HG02588 (cell line): ENCODE measurements around the gene BGN.

Source experiments
- ATAC-seq: cut with Tn5 transposase; IDR thresholded peaks from one replicate; pipeline ENCODE4 v1.9.1; 2021; ENCODE audit warnings: mild to moderate bottlenecking, moderate library complexity; ENCODE audit not compliant: unreplicated experiment

BGN gene

DNA sequence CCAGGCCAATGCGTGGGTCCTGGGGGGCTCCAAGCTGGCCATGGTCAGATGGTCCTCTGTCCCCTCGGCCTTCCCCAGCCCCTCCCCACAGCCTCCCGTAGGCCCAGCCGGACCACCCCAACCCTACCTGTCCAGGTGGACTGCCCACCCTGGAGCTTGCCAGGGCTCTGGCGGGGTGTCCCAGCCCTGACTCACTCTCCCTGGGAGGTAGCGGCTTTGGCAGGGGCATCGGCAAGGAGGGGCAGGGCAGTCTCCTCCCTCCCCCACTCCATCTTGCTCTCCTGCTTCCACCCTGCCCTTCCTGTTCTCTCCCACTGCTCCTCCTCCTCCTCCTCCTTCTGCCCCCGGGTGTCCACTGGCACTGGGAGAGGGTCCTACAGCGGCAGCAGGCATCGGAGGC, 7.4 kb downstream of the BGN start:
- ATAC-seq: no peak

DNA sequence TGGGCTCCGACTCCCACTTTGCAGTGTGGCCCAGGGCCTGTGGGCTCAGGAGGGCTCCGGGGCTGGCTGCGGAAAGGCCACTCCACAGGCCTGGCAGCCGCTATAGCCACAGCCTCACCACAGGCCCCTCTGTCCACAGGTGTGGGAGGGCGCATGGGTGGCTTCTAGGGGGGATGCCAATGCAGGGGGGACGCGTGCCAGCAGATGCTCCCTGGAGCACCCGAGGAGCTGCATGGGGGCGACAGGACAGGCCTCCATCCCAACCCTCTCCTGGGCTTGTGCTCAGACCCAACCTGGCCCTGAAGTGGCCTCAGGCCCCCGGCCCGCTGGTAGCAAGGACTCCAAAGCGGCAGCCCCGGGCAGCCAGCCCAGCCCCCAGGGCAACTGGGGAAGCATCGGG, 8.0 kb downstream of the BGN start:
- ATAC-seq: no peak

DNA sequence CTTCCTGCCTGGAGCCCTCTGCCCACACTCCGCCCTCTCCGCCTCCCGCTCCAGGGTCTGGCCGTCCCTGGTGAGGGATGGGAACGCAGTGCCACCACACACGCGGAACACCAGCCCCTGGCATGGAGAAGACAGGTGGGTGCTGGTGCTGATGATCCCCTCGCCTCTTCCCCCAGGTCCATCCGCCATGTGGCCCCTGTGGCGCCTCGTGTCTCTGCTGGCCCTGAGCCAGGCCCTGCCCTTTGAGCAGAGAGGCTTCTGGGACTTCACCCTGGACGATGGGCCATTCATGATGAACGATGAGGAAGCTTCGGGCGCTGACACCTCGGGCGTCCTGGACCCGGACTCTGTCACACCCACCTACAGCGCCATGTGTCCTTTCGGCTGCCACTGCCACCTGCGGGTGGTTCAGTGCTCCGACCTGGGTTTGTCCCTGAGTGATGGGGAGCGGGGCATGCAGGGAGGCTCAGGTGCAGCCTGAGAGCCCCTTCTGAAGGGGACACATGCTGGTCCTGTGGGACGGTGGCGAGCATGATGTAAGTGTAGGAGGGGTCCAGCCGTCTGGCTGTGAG, 9.8 kb downstream of the BGN start:
- no peak for ATAC-seq

DNA sequence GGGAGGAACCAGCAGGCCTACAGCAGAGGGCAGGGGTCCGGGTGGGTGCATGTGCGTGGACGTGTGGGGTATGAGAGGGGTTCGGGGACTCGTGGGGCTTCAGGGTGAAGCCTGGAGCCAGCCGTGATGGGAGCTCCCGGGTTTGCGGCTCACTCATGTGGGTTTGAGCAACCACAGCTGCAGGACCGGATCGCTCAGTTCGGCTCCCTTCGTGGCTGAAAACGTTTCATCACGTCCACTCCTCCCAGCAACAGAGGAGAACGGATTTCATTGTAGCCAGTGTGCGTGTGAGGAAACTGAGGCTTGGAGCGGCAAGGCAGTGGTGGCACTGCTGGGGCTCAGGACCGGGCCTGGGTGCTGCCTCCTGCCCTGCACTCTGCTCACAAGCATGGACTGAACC, 10.6 kb downstream of the BGN start:
- ATAC-seq: no peak

DNA sequence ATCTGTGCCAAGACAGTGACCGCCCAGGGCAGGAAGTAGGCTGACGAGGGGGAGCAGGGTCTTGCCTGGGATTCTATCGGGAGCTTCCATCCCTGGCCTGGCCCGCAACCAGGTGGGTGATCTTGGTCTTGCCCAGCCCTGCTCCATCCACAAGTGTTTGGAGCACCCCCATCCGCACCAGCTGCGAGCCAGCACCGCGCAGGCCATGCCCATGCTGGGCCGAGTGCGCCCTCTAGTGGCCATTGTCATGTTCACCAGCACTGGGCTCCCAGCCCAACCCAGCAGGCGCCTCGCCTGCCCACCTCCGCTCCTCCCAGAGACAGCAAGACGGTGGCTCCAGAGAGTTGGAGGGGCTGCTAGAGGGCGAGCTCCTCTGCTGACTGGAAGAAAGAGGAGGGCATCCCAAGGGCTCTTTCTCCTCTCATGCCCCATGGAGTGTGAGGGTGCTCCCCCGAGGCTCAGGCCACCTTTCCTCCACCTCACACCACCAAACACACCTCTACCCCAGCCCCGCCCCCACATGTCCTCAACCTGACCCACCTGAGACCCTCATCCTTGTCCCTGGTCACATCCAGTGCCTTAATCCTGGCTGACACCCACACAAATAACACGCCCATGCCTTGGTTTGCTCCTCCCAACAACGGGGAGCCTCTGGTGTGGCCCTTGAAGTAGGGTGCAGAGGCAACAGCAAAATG, 12.9 kb downstream of the BGN start:
- peak; percentile 92 for ATAC-seq

DNA sequence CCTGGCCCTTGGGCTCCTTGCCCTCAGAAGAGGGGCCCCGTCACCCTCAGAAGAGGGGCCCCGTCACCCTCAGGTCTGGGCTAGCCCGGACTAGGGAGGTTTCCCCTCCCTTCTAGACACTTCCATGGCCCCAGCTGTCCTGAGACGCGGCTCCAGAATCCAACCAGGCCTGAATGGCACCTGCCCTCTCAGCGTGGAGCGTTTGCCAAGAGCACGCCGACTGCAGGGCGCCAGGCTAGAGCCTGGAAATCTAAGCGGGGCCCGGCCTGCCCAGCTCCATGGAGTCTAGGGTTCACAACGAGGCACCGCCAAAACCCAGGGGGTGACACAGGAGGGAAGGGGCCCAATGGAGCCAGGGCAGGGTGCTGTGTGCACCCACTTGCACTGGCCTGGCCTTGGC, 14.8 kb downstream of the BGN start:
- no peak for ATAC-seq

DNA sequence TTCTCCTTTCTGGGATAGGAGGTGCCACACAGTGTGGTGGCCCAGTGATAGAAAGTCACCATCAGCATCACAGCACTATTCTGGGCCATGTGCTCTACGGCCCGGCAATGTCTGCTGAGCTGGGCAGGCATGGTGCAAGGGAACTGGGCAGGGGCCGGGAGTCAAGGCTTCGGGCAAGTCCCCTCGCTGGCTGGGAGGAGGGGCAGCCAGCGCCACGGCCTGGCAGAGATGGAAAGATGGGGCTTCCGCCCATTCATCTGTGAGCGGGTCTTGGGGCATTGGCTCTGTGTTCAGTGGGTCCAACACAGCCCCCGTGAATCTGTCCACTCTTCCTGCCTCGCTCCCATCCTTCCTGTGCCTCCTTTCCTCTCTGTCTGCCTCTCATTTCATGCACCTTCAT, 15.6 kb downstream of the BGN start:
- no peak for ATAC-seq

DNA sequence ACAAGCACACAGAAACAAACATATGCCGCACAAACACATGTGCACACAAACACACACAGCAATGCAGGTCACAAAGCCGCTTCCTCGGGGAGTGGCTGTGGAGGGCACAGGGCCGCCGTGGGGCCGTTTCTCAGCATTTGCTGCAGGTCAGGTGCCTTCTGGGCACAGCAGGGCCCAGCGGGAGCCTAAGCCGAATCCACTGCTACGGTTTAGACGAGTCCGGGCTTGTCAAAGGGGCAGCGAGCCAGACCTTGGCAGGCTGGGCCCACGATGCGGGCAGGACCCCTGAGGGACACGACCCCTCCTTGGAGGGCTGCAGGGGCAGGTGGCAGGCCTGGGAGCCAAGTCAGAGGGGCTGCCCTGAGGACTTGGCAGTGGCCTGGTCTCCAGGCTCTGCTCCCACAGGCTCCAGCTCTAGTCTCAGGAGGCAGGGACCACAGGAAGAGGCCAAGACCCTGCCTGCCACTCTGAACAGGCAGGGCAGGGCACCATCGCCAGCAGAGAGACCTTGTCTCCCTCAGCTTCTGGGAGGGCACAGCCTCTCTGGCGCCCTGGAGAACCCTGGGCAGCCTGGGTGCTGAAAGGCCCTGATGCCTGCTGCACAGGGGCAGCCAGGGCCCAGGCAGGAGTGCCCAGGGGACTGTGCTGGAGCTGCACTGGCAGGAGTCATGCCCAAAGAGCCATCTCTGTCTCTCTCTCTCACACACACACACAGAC, 17.2 kb downstream of the BGN start:
- no peak for ATAC-seq

DNA sequence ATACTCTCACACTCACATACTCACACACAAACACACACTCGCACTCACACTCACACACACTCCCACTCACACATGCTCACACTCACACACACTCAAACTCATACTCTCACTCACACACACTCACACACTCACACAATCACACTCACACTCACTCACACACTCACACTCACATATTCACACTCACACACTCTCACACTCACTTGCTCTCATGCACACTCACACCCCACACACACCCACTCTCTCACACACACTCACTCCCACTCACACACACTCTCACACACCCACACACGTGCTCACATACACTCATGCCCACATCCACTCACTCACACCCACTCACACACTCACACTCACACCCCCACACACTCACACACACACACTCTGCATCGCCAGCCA, 17.7 kb downstream of the BGN start:
- ATAC-seq: no peak

DNA sequence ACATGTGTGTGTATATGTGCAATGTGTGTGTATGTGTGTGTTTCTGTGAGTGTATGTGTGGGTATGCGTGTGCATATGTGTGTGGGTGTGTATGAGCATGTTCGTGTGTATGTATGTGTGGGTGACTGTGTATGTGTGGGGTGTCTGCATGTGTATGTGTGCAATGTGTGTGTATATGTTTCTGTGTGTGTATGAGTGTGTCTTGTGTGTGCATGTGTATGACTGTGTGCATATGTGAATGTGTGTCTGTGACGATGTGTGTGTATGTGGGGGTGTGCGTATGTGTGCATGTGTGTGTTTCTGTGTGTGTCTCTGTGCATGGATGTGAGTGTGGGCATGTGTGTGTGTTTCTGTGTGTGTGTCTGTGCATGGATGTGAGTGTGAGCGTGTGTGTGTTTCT, 18.5 kb downstream of the BGN start:
- no peak for ATAC-seq

DNA sequence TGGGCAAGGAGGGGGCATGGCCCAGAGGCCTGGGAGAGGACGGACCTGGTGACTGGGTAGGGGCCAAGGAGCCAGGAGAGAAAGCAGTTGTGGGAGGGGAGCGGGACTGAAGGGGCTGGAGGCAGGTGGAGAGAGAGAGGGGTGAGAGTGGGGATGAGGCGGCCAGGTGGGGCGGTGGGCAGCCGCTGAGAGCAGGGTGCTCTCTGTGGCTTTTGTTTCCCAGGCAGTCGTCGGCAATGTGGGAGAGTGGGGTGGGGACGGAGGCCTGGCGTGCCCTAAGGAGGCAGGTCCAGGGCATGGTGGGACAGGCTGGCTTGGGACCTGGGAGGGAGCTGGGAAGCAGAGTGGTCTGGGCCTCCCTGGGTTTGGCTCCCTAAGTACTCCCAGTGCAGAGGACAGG, 19.5 kb downstream of the BGN start:
- ATAC-seq: no peak

DNA sequence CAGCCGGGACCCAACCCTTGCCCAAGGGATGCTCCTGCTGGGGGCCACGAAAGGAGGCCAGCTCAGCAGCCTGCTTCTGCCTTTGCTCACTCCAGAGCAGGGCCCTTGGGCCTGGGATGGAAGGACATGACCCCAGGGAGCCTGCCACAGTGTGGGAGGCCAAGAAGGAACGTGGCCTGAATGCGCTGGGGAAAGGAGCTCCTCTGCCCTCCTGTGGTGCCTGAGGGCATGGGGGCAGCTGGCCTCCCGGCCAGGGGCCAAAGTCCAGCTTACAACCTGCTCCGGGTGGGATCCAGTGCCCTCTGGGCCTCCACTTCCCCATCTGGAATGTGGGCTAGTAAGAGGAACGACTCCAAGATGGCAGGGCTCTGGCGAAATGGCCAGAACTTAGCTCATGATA, 20.7 kb downstream of the BGN start:
- no peak for ATAC-seq

DNA sequence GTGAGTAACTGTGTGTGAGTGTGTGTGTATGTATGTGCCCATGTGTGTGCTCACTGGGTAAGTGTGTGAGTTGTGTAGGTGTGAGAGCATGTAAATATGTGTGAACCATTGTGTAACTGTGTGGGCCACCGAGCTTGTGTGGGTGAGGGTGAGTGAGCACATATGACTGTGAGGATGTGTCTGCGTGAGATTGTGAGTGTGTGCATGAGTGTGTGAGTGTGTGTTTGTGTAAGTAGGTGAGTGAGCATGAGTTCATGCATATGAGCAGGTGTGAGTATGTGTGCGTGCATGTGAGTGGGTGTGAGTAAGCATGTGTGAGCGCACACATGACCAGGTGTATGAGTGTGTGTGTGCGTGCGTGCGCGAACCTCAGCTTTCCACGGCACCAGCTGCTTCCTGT, 21.3 kb downstream of the BGN start:
- no peak for ATAC-seq

DNA sequence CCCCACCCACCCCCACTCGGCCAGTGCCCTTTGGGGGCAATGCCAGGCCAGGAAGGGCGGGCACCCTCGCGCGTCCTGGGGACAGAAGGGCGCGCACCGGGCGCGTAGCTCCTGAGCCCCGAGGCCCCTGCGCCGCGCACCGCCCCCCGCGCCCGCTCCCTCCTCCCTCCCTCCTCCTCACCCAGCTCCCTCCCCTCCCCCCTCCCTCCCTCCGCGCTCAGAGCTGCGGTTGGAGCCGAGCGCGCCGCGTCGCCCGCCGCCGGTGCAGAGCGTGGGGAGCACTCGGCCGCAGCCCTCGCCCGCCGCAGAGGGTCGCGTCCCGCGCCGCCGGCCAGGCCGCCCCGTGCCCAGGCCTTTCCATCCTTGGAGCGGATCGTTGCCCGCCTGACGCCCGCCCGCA, 22.6 kb downstream of the BGN start, which contains the start of gene ATP2B3:
Gene ATP2B3, plus strand, starts transcription at position 220 of the 400 bp plus-strand sequence. CDS start 18,606 bp downstream, outside the sequence.
- no peak for ATAC-seq

DNA sequence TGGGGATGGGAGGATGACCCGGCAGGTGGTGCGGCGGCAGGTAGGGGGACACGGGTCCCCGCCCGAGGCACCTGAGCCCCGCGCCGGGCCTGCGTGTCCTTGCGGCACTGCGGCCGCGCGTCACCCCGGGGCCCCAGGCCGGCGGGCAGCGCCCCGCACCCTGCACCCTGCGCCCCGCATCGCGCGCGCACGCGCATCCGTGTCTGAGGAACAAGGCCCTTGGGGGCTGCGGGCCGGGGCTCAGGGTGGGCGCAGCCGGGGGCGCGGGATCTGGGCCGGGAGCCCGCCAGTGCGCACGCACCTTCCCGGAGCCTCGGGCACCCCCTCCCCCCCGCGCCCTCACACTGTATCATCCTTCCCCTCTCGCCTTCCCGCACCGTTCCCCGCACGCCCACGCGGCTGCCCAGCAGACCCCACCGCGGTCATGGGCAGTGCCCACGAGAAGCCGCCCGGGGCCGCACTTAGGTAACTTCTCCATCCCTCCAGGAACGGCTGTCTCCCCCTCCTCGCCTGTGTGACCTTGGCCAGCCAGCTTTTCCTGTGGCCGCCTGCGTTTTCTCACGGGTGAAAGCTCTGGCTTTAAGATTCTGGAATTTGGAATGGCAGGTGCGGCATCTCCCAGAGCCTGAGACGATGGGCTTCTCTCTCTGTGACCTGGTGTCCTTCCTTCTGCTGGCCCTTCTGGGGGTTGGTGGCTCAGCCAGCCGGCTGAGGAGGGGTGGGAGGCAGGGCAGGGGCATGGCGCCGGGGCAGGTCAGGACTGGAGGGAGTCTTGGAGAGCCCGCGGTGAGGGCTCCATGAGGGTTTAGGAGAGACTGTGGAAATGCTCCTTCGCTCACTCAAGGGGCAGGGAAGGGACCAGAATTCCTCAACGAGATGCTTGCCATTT, 23.4 kb downstream of the BGN start:
- no peak for ATAC-seq

DNA sequence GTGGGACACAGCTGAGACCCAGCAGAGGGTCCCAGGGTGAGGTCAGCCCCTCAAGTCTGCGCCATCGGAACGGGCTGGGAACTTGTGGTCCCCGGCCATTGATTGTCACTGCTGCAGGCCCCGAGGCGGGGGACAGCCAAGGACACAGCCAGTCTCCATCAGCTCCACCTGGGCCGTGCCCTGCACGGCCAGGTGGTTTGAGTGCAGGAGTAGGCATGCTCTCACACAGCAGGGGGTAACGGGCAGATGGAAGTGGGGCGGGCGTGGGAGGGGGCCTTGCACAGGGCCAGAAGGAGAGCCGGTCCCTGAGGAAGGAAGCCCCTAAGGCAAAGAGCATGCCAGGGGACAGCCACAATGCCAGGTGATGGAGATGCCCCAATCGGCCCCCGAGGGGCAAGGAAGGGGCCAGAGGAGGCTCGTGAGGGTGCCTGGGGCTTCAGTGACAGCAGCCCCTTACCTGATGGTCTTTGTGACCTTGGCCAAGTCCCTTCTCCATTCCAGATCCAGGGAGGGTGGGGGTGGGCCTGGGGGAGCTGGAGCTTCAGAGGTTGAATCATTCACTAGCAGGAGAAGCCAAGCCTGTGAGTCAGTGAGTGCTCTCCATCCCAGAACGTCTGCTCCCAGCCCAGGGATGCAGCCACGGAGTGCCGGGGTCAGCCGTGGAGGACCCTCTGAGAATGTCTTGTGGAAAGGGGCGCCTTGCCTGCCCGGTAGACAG, 24.9 kb downstream of the BGN start:
- ATAC-seq: no peak

DNA sequence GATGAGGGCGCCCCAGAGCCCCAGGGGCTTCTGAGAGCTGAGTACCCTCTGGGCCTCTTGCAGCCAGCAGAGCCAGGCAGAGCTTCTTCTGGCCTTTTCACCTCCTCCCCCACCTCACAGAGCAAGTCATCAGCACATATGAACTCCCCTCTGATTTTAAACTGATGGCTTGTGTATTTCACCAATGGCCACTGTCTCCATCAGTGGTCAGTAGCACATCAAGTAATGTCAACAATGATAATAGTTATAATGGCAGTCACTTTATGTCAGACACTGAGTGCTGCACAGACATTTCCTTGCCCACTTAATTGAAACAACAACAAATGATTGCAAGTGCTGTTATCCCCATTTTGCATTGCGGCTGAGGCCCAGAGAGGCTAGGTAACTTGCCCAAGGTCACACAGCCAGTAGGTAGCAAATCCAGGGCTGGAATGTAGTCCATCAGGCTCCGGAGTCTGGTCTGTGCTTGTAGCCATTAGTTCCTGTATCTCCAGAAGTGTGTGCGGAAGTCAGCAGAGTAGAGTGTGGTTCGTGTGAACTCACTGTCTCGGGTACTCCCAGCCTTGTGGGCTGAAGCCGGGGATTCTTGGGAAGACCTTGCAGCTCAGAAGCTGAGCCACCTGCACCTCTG, 25.6 kb downstream of the BGN start:
- no peak for ATAC-seq

DNA sequence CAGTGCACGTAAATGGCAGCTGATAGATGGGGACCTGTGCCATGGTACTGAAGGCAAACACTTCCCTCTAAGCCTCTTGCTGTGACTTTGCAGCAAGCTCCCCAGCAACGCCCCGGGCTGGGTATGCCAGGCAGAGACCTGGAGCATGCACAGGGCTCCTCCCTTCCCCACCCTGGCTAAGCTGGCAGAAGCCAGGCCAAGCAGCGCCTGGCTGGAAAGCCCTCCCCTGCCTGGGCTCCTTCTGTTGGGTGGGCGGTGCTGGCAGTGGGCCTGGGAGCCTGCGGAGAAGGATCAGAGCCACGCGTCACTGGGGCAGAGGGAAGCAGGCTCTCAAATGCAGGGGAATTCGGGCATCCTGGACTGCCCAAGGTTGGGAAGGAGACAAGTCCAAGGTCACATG, 26.3 kb downstream of the BGN start:
- no peak for ATAC-seq

DNA sequence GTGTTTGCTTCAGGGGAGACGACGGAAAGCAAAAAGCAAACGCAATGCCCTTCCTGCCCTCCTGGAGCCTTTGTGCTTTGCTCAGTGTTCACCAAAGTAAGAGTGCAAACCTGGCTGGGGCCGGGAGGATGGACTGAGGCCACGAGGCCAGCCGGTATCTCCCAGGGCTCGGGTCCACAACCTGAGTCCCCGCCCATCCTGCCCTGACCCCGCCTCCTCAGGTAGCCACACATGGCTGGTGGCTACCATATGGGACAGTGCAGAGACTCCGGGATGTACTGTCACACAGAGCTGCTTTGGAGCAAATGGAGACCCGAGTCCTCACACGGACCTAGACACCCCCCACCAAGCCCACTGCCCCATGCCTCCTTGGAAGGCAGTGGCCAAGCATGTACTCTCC, 27.5 kb downstream of the BGN start:
- ATAC-seq: no peak

DNA sequence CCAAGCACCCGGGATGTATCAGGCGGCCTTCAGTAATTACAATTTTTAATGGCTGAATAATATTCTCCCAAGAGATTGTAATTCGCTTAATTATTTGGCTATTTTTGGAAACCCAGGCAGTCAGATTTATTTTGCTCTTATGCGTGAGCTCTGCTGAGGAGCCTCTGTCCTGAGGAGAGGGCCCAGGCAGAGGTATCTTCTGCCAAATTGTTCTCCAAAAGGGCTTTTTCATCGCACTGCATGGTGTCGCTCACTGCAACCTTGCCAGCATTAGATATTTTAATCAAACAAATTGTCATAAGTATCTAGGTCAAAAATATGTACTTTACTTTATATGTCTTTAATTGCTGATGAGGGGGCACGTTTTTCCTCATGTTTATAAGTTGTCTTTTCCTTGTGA, 28.5 kb downstream of the BGN start:
- ATAC-seq: no peak
